ENCODE data around the gene RTP2.

RTP2 gene

GRCh38 chr3:187746059-187746441, 43.7 kb upstream of the RTP2 start:
- peak overlapping the region; percentile 95 for H3K4me3 ChIP-seq (ENCODE audit: low read depth, low read length)
- no peak for TF ChIP-seq CTCF (IDR thresholded peaks at IDR 0.05; ENCODE audit: low read depth, low read length)

GRCh38 chr3:187745201-187746058, 43.1 kb upstream of the RTP2 start, which contains the start of gene BCL6:
TSS of gene BCL6 (minus strand) at chr3:187745468. CDS start at chr3:187733693, 11,775 bp downstream.
- no peak for TF ChIP-seq CTCF (IDR thresholded peaks at IDR 0.05; ENCODE audit: low read depth, low read length)
- peak within 1 kb of the TSS; percentile 95 for H3K4me3 ChIP-seq (ENCODE audit: low read depth, low read length)

GRCh38 chr3:187744169-187745151, 42.1 kb upstream of the RTP2 start:
- no peak for TF ChIP-seq CTCF (IDR thresholded peaks at IDR 0.05; ENCODE audit: low read depth, low read length)
- peak overlapping the region; percentile 95 for H3K4me3 ChIP-seq (ENCODE audit: low read depth, low read length)

- peak overlapping the region; percentile 95 for H3K4me3 ChIP-seq (ENCODE audit: low read depth, low read length)
- no peak for TF ChIP-seq CTCF (IDR thresholded peaks at IDR 0.05; ENCODE audit: low read depth, low read length)
These were observed 41.1 kb upstream of the RTP2 start for GRCh38 chr3:187743195-187744141.

GRCh38 chr3:187742351-187743171, 40.2 kb upstream of the RTP2 start:
- peak overlapping the region; percentile 95 for H3K4me3 ChIP-seq (ENCODE audit: low read depth, low read length)
- no peak for TF ChIP-seq CTCF (IDR thresholded peaks at IDR 0.05; ENCODE audit: low read depth, low read length)

Measured in WI38 (cell line).